HepG2 (cell line): ENCODE data around the gene VASN. TPM values are rescaled to one million over a fixed set of nuclear protein-coding genes. Genes with fewer than 3 reads are reported as not detected.
A peak's percentile ranks its signal among the peaks of the same experiment; 100 is the strongest.

Experiments
- AGO1 ChIP-seq: fragments of 200-400 bp; formaldehyde crosslinking; IDR thresholded peaks from 2 replicates; pipeline ENCODE4 v1.6.1; 2017; ENCODE audit warnings: mild to moderate bottlenecking, low read depth, low read length, moderate library complexity; ENCODE audit not compliant: poor library complexity, severe bottlenecking
- HNF1A ChIP-seq, 2 experiments: sonication (generic) in 1 of 2; formaldehyde crosslinking in 1 of 2; IDR thresholded peaks; 2 replicates each; pipeline versions ENCODE4 v1.4.0 to v1.6.1; 2016 to 2020; ENCODE audit warnings: borderline replicate concordance in 1 of 2, low read depth in 1 of 2, mild to moderate bottlenecking in 1 of 2, missing genetic modification reagents in 1 of 2
- MEIS2 ChIP-seq: sonication (generic); formaldehyde crosslinking; IDR thresholded peaks from 2 replicates; pipeline ENCODE4 v1.9.0; 2021; ENCODE audit warnings: mild to moderate bottlenecking, missing genetic modification reagents
- MIXL1 ChIP-seq: IDR thresholded peaks from 2 replicates; pipeline ENCODE4 v1.6.1; 2016
- THAP9 ChIP-seq: sonication (generic); formaldehyde crosslinking; IDR thresholded peaks from 2 replicates; pipeline ENCODE4; 2020; ENCODE audit warnings: missing genetic modification reagents, mild to moderate bottlenecking, borderline replicate concordance
- TRIM22 ChIP-seq: fragments of 450-650 bp; IDR thresholded peaks from 2 replicates; pipeline ENCODE4 v1.6.1; 2017
- ZNF253 ChIP-seq: sonication (generic); formaldehyde crosslinking; IDR thresholded peaks from 2 replicates; pipeline ENCODE4 v1.8.0; 2022; ENCODE audit warnings: mild to moderate bottlenecking, missing genetic modification reagents, borderline replicate concordance
- ZNF496 ChIP-seq: sonication (generic); formaldehyde crosslinking; IDR thresholded peaks from 2 replicates; pipeline ENCODE4 v1.8.1; 2023; ENCODE audit warnings: mild to moderate bottlenecking, moderate library complexity, missing genetic modification reagents; ENCODE audit not compliant: insufficient replicate concordance
- ZNF530 ChIP-seq: sonication (generic); formaldehyde crosslinking; IDR thresholded peaks from 2 replicates; pipeline ENCODE4 v1.5.0; 2020; ENCODE audit warnings: low read depth, mild to moderate bottlenecking, missing genetic modification reagents
- ZNF747 ChIP-seq: sonication (generic); formaldehyde crosslinking; IDR thresholded peaks from 2 replicates; pipeline ENCODE4 v1.8.1; 2023; ENCODE audit warnings: missing genetic modification reagents, mild to moderate bottlenecking, borderline replicate concordance
- ZSCAN31 ChIP-seq: sonication (generic); formaldehyde crosslinking; IDR thresholded peaks from 2 replicates; pipeline ENCODE4 v1.5.0; 2020; ENCODE audit warnings: low read depth, mild to moderate bottlenecking, missing genetic modification reagents
- ZXDC ChIP-seq: sonication (generic); formaldehyde crosslinking; IDR thresholded peaks from 2 replicates; pipeline ENCODE4 v1.5.0; 2020; ENCODE audit warnings: mild to moderate bottlenecking, missing genetic modification reagents
- polyA plus RNA-seq, 8 experiments: library from polyadenylated mRNA; depleted of rRNA in 3 of 8; stranded (reverse) in 7 of 8; unstranded in 1 of 8; fragments of >200 nt; fragmentation: Illumina TruSeq in 4 of 8; extraction: Trizol in 4 of 8; gene quantifications; 2 replicates each; pipeline versions ENCODE4 v1.2.1 to v1.2.3, GENCODE V29; 2011 to 2016; ENCODE audit warnings: low read depth in 4 of 8, missing spikeins in 1 of 8, mixed read lengths in 1 of 8; ENCODE audit not compliant: insufficient read depth in 1 of 8
- total RNA-seq, 5 experiments: library from RNA; depleted of rRNA; stranded (reverse); fragments of >200 nt; fragmentation: Illumina TruSeq; extraction: Trizol; gene quantifications; 2 replicates each; pipeline ENCODE4 v1.2.3, GENCODE V29; 2016; ENCODE audit warnings: low read depth in 1 of 5

The VASN gene
- total and polyA plus RNA-seq, 2 of the 13 experiments (the other 11 are each of a cell fraction or from before 2014, with no cell fraction given), result 8.4 to 18.2 TPM

GRCh38 chr16:4336701-4337539, 34.7 kb upstream of the VASN start (continued):
- TF ChIP-seq ZXDC (CRISPR knock-in tag), result no peak
- no peak for TF ChIP-seq ZNF253
- TF ChIP-seq AGO1, result peak; percentile 81
- TF ChIP-seq HNF1A (IDR thresholded peaks at IDR 0.05; ENCODE audit: low read depth), result no peak
- TF ChIP-seq HNF1A (CRISPR knock-in tag; IDR thresholded peaks at IDR 0.05; ENCODE audit: borderline replicate concordance), result no peak
- TF ChIP-seq TRIM22, result no peak
- TF ChIP-seq ZNF530 (CRISPR knock-in tag), result no peak
- no peak for TF ChIP-seq MEIS2 (CRISPR knock-in tag)
- no peak for TF ChIP-seq THAP9
- TF ChIP-seq MIXL1 (CRISPR knock-in tag), result no peak
- TF ChIP-seq ZNF496, result no peak
- no peak for TF ChIP-seq ZNF747
- no peak for TF ChIP-seq ZSCAN31 (CRISPR knock-in tag)
